PFSK-1 (cell line): ENCODE measurements around the gene BBS12.

Experiments
- FOXP2 ChIP-seq: optimal IDR thresholded peaks from 2 replicates; pipeline ENCODE3; 2011; ENCODE audit warnings: borderline replicate concordance, control low read depth, inconsistent platforms; ENCODE audit not compliant: insufficient read depth; ENCODE audit errors: extremely low read length, extremely low read depth
- POLR2AphosphoS5 ChIP-seq: IDR thresholded peaks from 2 replicates; pipeline ENCODE4 v1.6.1; 2012; ENCODE audit warnings: low read depth, mild to moderate bottlenecking, control low read depth, low read length, moderate library complexity
- SIN3A ChIP-seq: IDR thresholded peaks from 2 replicates; pipeline ENCODE4 v1.6.1; 2012; ENCODE audit warnings: mild to moderate bottlenecking, low read length, moderate library complexity, borderline replicate concordance; ENCODE audit not compliant: insufficient read depth
- TAF1 ChIP-seq: IDR thresholded peaks from 2 replicates; pipeline ENCODE4 v1.6.1; 2012; ENCODE audit warnings: low read length, control low read depth, borderline replicate concordance; ENCODE audit not compliant: insufficient read depth
- TF ChIP-seq, protein P1 (sequence below), 2 experiments: IDR thresholded peaks; 2 replicates each; pipeline versions ENCODE4 v1.6.1 to v1.8.0; 2011 to 2012; ENCODE audit warnings: low read depth in 2 of 2, low read length in 2 of 2, control low read depth in 1 of 2, inconsistent platforms in 1 of 2, mild to moderate bottlenecking in 1 of 2, moderate library complexity in 1 of 2; ENCODE audit not compliant: insufficient read depth in 1 of 2

The BBS12 gene

DNA sequence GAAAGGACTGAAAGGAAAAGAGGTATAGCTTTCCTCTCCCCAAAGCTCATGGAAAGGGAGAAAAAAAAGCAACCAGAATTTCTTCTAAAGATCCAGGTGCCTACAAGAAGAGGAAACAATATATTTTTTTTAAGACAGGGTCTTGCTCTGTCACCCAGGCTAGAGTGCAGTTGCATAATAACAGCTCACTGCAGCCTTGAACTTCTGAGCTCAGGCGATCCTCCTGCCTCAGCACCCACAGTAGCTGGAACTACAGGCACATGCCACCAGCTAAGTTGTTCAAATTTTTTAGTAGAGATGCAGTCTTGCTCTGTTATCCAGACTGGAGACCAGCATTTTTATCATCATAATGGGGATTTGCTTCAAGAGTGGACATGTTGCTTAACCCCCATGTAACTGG, 30.5 kb upstream of the BBS12 start:
- TF ChIP-seq POLR2AphosphoS5 (no peak), FOXP2 (no peak), SIN3A (no peak), TAF1 (no peak)
- TF ChIP-seq, protein P1, sequence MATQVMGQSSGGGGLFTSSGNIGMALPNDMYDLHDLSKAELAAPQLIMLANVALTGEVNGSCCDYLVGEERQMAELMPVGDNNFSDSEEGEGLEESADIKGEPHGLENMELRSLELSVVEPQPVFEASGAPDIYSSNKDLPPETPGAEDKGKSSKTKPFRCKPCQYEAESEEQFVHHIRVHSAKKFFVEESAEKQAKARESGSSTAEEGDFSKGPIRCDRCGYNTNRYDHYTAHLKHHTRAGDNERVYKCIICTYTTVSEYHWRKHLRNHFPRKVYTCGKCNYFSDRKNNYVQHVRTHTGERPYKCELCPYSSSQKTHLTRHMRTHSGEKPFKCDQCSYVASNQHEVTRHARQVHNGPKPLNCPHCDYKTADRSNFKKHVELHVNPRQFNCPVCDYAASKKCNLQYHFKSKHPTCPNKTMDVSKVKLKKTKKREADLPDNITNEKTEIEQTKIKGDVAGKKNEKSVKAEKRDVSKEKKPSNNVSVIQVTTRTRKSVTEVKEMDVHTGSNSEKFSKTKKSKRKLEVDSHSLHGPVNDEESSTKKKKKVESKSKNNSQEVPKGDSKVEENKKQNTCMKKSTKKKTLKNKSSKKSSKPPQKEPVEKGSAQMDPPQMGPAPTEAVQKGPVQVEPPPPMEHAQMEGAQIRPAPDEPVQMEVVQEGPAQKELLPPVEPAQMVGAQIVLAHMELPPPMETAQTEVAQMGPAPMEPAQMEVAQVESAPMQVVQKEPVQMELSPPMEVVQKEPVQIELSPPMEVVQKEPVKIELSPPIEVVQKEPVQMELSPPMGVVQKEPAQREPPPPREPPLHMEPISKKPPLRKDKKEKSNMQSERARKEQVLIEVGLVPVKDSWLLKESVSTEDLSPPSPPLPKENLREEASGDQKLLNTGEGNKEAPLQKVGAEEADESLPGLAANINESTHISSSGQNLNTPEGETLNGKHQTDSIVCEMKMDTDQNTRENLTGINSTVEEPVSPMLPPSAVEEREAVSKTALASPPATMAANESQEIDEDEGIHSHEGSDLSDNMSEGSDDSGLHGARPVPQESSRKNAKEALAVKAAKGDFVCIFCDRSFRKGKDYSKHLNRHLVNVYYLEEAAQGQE (IDR thresholded peaks at IDR 0.05; ENCODE audit: insufficient read depth in 1 of 2, low read depth in 2 of 2, low read length in 2 of 2) = no peak

DNA sequence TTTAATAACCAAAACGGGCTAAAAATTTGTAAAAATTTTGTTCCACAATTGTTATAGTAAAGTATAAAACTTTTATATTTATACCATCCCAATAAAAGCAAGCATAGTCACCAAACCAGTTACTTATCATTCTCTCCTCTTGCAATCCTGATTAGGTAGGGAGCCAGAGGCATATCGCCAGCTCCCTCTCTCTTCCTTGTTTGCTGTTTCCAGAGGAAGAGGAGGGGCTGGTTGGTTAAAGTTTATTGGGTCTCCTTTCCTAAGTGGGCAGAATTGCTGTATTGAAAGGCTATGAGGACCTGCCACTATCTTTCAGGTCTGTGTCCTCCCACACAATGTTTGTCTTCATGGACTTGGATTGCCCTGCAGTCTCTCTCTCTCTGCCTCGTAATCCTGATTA, 29.6 kb upstream of the BBS12 start:
- TF ChIP-seq FOXP2 (no peak), SIN3A (no peak), POLR2AphosphoS5 (no peak), TAF1 (no peak)
- TF ChIP-seq, protein P1 (IDR thresholded peaks at IDR 0.05; ENCODE audit: insufficient read depth in 1 of 2, low read depth in 2 of 2, low read length in 2 of 2) = no peak

DNA sequence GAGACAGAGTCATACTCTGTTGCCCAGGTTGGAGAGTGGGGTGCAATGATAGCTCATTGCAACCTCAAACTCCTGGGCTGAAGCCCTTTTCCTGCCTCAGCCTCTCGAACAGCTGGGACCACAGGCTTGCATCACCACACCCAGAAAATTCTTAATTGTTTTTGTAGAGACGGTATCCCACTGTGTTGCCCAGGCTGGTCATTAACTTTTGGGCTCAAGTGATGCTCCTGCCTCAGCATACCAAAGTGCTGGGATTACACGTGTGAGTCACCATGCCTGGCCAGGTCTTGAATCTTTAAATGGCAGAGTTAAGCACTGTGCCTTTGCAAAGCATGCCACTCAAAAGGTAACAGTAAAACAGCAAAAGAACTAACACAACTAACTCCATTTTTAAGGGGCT, 28.6 kb upstream of the BBS12 start:
- TF ChIP-seq TAF1 = no peak
- no peak for TF ChIP-seq SIN3A
- TF ChIP-seq FOXP2 = no peak
- TF ChIP-seq POLR2AphosphoS5 = no peak

DNA sequence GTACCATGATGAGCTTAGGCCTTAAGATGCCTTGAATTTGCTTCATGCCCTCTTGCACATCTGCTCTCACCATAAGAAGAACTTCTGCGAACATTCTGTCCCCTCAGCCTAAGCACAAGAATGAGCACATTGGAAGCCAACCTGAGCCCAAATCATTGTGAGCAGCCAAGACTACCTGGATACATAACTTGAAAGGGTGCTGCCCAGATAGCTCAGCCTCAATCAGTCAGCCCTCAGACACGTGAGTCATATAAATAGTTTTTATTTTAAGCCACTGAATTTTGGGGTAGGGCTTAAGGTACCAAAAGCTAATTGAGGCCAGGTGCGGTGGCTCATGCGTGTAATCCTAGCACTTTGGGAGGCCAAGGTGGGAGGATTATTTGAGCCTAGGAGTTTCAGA, 27.5 kb upstream of the BBS12 start:
- no peak for TF ChIP-seq TAF1
- TF ChIP-seq, protein P1 (IDR thresholded peaks at IDR 0.05; ENCODE audit: insufficient read depth in 1 of 2, low read depth in 2 of 2, low read length in 2 of 2) = no peak
- no peak for TF ChIP-seq POLR2AphosphoS5
- no peak for TF ChIP-seq FOXP2
- no peak for TF ChIP-seq SIN3A

DNA sequence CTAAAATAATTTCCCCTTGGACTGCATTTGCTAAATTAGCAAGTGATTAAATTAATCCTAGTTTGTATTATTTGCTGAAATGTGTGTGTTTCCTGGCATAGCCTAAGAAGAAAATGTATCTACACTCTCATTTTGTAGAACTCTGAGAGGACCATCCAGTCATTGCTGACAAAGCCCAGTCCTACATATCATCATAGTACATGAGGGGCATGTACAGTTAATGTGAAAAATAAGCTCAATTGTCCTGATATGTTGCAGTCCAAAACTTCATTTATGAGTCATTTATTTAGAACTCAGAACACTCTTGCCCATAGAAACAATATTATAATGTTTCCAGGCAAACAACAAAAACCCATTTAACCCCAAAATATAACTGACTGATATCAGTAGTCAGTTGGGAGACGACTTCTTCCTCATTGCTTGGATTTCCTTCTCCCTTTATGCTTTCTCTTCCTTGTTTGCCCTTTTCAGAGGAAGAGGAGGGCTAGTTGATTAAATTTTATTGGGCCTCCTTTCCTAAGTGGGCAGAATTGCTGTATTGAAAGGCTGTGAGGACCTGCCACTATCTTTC, 26.9 kb upstream of the BBS12 start:
- TF ChIP-seq TAF1 = no peak
- TF ChIP-seq SIN3A = no peak

DNA sequence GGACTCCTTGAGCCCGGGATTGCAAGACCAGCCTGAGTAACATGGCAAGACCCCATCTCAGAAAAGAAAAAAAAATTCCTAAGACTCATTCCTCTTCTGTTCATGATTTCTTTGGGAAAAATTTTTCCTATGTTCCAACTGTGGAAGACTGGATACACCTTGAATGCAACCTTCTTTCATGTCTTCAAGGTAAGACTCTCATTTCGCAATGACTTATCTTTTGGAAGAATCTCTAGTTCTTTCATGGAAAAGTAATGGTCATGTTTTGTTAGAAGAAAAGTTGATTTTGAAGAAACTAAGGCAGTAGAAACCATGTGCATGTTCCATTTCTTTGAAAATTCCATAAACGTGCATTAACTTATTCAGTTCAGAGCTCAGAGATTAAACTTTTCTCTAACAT, 26.0 kb upstream of the BBS12 start:
- TF ChIP-seq SIN3A (no peak), TAF1 (no peak)

DNA sequence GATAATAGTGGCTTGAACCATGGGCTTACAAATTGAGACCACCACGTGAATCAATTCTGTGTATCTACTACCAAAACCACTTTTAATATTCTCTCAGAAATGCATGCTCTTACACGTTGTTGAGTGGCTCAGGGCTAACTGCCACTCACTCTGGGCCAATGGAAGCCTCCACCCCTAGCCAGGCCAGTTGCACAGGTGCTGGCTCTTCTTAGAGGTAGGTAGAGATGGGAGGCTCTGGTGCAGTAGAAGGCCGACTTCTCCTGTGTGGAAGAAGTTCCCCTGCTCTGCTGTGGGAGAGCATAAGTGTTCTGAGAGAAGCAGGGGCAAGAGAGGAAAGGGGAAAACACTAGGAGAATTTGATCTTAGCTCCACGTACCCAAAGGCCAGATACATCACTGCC, 25.0 kb upstream of the BBS12 start:
- TF ChIP-seq TAF1 (no peak), FOXP2 (no peak), POLR2AphosphoS5 (no peak), SIN3A (no peak)
- TF ChIP-seq, protein P1 (IDR thresholded peaks at IDR 0.05; ENCODE audit: insufficient read depth in 1 of 2, low read depth in 2 of 2, low read length in 2 of 2) = no peak
